ENCODE measurements around the gene MRPS2.

DNA sequence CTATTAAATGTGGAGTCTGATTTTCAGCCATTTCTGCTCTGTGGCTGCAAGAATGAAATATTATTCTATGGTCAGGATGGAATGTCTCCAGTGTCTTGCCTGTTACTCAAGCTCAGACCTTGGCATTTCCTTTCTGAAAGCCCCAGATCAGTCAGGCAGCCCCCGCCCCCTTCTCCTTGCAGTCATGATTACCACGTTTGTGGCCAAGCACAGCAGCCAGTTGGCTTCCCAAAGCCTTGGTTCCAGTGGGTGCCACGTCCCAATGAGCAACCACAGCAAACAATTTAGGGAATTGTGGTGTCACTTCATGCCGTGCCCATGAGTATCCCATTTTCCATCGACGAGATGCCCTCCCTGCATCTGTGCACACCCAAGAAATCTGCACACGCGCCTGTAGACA, 35.7 kb downstream of the MRPS2 start:
- TF ChIP-seq, protein P1, sequence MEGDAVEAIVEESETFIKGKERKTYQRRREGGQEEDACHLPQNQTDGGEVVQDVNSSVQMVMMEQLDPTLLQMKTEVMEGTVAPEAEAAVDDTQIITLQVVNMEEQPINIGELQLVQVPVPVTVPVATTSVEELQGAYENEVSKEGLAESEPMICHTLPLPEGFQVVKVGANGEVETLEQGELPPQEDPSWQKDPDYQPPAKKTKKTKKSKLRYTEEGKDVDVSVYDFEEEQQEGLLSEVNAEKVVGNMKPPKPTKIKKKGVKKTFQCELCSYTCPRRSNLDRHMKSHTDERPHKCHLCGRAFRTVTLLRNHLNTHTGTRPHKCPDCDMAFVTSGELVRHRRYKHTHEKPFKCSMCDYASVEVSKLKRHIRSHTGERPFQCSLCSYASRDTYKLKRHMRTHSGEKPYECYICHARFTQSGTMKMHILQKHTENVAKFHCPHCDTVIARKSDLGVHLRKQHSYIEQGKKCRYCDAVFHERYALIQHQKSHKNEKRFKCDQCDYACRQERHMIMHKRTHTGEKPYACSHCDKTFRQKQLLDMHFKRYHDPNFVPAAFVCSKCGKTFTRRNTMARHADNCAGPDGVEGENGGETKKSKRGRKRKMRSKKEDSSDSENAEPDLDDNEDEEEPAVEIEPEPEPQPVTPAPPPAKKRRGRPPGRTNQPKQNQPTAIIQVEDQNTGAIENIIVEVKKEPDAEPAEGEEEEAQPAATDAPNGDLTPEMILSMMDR (IDR thresholded peaks at IDR 0.05 in 2 of 3, conservative IDR thresholded peaks at IDR 0.05 in 1 of 3; ENCODE audit: insufficient read depth in 2 of 3, low read depth in 1 of 3, low read length in 3 of 3): no peak
- TF ChIP-seq GATAD2A (IDR thresholded peaks at IDR 0.05) (no peak), CCNT2 (IDR thresholded peaks at IDR 0.05; ENCODE audit: borderline replicate concordance, extremely low read depth, insufficient read length, low read depth, low read length) (no peak)
- TF ChIP-seq, protein P2, sequence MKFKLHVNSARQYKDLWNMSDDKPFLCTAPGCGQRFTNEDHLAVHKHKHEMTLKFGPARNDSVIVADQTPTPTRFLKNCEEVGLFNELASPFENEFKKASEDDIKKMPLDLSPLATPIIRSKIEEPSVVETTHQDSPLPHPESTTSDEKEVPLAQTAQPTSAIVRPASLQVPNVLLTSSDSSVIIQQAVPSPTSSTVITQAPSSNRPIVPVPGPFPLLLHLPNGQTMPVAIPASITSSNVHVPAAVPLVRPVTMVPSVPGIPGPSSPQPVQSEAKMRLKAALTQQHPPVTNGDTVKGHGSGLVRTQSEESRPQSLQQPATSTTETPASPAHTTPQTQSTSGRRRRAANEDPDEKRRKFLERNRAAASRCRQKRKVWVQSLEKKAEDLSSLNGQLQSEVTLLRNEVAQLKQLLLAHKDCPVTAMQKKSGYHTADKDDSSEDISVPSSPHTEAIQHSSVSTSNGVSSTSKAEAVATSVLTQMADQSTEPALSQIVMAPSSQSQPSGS (CRISPR knock-in tag; IDR thresholded peaks at IDR 0.05): no peak
